HUDEP-2 (cell line): ENCODE data around the gene CPNE6.

ENCODE experiments used
- DNase-seq, 76 experiments: peaks; one replicate each; lab custom pipeline; 2025; ENCODE audit not compliant: unreplicated experiment in 76 of 76; lab: John Stamatoyannopoulos, UW

Gene CPNE6

GRCh38 chr14:24053548-24054323 is 17.6 kb upstream of the CPNE6 start:
- DNase-seq = peak in 1 of 76 experiments; percentile 2

- no peak for DNase-seq
Measured at GRCh38 chr14:24054324-24054641, 17.1 kb upstream of the CPNE6 start.

- no peak for DNase-seq
Measured at GRCh38 chr14:24054646-24055045, 16.7 kb upstream of the CPNE6 start.

GRCh38 chr14:24055971-24056799 is 15.2 kb upstream of the CPNE6 start:
- DNase-seq = no peak

- DNase-seq = no peak
Measured at GRCh38 chr14:24056800-24057184, 14.6 kb upstream of the CPNE6 start.

GRCh38 chr14:24057271-24057670 is 14.1 kb upstream of the CPNE6 start:
- DNase-seq = no peak

GRCh38 chr14:24057867-24058259 is 13.5 kb upstream of the CPNE6 start:
- no peak for DNase-seq

GRCh38 chr14:24058260-24058950 is 13.0 kb upstream of the CPNE6 start:
- DNase-seq = peak in 64 of 76 experiments; percentile 8 to 80 (median 50)

- peak in 1 of 76 experiments; percentile 1 for DNase-seq
Measured at GRCh38 chr14:24058951-24059475, 12.3 kb upstream of the CPNE6 start.

GRCh38 chr14:24059841-24060388 is 11.4 kb upstream of the CPNE6 start:
- no peak for DNase-seq

- DNase-seq = no peak
Measured at GRCh38 chr14:24060443-24060842, 10.9 kb upstream of the CPNE6 start.

GRCh38 chr14:24060984-24061913 is 10.1 kb upstream of the CPNE6 start:
- DNase-seq = no peak

GRCh38 chr14:24062216-24062980 is 9.0 kb upstream of the CPNE6 start:
- no peak for DNase-seq

GRCh38 chr14:24063263-24063836 is 8.0 kb upstream of the CPNE6 start:
- no peak for DNase-seq

GRCh38 chr14:24064091-24064795 is 7.1 kb upstream of the CPNE6 start:
- DNase-seq = no peak

- no peak for DNase-seq
Measured at GRCh38 chr14:24064856-24065255, 6.5 kb upstream of the CPNE6 start.

- DNase-seq = no peak
Measured at GRCh38 chr14:24065408-24065807, 6.0 kb upstream of the CPNE6 start.

GRCh38 chr14:24066496-24067132 is 4.7 kb upstream of the CPNE6 start:
- no peak for DNase-seq
